HG03558 (cell line): ENCODE results near the gene CPEB3.
"Not testable (repeated sequence)": the region's sequence is repeated elsewhere in the genome, so short reads cannot be mapped to it uniquely, and the experiment has no call there.

Source experiments
- ATAC-seq: cut with Tn5 transposase; IDR thresholded peaks from one replicate; pipeline ENCODE4 v1.9.1; 2021; ENCODE audit warnings: moderate number of reproducible peaks; ENCODE audit not compliant: unreplicated experiment; ENCODE audit errors: extremely low read depth

The CPEB3 gene

DNA sequence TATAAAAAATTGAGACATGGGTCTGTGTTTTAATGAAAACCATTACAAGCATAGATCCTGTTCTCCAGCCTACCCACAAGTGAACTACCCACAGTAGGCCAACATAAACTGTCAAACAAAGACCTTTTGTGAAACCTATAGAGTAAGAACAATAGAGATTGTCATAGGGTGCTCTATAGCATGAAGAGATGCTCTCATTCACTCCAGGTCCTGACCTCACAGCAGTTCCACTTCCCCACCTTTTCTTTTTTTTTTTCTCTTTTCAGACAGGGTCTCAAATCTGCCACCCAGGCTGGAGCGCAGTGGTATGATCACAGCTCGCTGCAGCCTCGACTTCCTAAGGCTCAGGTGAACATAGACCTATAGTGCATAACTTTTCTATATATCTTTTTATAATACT, 72.3 kb downstream of the CPEB3 start:
- no peak for ATAC-seq

DNA sequence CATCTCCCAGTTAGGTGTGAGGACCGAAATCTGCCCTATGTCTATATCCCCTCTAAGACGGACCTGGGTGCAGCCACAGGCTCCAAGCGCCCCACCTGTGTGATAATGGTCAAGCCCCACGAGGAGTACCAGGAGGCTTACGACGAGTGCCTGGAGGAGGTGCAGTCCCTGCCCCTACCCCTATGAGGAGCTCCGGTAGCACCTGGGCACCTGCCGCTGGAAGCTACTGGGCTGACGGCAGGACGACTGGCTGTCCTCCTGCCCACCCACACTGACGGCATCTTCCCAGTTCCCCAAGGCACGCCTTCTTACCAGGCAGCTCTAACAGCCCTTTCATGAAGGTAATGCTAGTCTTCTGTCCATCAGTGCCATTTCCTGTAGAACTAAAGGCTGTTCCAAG, 74.3 kb downstream of the CPEB3 start:
- ATAC-seq = not testable (repeated sequence)

DNA sequence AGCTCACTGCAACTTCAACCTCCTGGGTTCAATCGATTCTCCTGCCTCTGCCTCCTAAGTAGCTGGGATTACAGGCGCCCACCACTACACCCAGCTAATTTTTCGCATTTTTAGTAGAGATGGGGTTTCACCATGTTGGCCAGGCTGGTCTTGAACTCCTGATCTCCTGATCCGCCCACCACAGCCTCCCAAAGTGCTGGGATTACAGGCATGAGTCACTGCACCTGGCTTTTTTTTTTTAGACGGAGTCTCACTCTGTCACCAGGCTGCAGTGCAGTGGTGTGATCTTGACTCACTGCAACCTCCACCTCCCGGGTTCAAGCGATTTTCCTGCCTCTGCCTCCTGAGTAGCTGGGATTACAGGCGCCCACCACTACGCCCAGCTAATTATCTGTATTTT, 75.7 kb downstream of the CPEB3 start:
- ATAC-seq = not testable (repeated sequence)

DNA sequence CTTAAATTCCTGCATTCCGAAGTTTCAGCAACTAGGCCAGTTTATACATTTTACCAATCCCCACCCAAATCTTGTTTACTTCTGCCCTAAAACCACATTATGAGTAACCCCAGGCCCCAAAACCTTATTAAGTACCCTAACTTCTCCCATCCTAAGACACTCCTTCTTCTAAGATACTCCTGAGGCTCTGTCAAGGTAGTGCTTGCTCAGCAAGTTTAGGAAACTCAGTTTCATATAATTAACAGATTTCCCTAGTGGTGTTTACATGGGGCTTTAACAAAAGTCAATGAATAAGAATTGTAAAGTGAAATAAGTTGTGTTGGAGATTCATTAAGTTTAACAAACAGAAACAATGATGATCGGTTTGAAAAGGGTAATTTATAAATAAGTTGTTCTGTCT, 77.8 kb downstream of the CPEB3 start:
- ATAC-seq = no peak

DNA sequence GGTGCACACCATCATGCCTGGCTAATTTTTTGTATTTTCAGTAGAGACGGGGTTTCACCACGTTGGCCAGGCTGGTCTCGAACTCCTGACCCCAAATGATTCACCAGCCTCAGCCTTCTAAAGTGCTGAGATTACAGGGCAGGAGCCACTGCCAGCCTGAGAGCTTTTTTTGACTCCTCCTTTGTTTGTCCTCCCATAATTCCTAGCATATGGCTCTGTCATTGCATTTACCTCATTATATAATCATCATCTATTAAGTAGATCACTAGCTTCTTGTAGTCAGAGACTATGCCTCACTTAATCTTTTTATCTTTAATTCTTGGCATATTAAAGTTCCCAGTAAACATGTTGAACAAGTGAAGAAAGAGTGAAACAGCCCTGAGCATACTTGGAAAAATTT, 82.1 kb downstream of the CPEB3 start:
- no peak for ATAC-seq

DNA sequence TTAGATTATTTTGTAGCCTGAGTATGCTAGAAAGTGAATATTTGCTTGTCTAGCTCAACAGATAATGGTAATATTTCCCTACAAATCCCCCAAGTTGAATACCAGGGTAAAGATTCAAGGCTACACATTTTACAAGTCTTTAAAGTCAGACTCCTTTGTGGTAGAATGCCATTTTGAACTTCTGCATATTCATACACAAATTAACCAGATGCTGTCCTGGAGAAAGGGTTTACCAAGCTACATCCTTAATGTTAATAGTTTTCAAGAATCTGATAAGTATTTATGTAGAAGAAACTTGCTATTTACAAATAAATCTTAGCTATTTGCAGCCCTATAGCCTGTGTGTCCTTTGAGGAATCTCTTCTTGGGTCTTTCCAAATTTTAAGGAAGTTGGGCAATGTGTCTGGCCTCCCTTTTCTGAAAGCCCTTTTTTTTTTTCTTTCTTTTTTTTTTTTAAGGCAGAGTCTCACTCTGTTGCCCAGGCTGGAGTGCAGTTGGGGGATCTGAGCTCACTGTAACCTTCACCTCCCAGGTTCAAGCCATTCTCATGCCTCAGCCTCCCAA, 82.6 kb downstream of the CPEB3 start:
- ATAC-seq = no peak

DNA sequence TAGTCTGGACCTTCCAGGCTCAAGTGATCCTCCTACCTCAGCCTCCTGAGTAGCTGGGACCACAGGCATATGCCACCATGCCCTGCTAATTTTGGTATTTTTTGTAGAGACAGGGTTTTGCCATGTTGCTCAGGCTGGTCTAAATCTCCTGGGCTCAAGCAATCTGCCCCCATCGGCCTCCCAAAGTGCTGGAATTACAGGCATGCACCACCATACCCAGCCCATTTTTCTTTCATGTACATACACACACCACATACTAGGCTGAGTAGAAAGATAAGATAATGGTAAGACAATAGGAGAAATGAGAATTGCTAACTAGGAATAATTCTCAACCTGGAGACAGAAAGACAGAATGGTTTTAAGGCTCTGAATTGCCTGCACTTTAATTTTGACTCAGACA, 83.8 kb downstream of the CPEB3 start:
- ATAC-seq = no peak

DNA sequence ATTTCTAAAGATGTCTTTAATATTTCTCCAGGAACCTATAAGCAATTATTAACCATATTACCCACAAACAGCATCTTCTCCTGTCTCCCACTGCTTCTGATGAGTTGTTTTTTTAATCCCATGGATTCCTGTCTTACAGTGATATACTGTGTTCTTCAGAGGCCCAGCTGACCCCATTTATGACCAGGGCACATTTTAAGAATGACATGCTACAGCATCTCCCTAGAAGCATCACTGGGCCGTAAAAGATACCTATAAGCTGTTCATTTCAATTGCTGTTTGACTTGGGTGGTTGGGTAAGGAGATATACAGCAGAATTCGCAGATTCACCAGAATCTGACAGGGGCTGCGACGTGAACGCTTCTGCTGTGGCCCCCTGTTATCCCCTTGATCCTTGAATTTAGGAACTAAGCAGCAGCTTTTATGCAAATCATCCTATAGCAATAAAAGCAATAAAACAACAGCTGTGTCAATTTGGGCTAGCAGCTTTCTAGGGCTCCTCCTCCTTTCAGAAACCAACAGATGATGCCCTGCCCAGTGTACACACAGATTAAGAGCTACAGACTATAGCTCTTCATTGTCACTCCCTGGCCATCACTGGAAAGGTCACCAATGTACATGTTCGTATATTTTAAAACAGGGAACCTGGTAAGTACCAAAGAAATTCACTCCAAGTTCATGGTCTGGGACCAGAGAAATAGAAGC, 86.8 kb downstream of the CPEB3 start:
- no peak for ATAC-seq

DNA sequence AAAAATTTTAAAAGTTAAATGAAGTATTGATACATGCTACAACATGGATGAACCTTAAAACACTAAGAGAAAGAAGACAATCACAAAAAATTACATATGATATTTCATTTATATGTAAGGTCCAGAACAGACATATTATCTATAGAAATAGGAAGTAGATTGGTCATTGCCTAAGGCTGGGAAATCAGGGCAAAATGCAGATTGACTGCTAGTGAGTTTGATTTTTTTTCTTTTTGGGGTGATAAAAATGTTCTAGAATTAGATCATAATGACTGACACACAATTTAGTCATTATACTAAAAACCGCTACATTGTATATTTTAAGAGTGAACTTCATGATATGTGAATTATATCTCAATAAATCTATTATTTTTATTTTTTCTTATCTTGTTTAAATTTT, 88.3 kb downstream of the CPEB3 start:
- ATAC-seq = no peak

DNA sequence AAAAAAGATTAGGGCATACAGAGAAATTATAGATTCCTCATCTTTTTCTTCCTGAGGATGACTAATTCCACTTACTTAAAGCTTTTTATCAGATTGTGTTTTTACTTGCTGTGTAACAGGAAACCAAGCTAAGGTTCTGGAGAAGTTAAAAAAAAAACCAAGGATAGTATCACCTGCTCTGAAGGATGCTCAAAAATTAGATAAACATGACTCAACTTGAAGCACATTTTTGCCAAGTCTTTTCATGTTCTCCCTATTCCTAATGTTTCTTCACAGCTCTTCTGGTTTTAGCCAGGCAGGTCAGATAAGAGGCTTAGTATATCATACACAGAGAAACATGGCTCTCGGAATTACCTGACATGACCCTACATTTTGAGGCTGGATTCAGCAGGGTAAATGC, 90.3 kb downstream of the CPEB3 start:
- no peak for ATAC-seq

DNA sequence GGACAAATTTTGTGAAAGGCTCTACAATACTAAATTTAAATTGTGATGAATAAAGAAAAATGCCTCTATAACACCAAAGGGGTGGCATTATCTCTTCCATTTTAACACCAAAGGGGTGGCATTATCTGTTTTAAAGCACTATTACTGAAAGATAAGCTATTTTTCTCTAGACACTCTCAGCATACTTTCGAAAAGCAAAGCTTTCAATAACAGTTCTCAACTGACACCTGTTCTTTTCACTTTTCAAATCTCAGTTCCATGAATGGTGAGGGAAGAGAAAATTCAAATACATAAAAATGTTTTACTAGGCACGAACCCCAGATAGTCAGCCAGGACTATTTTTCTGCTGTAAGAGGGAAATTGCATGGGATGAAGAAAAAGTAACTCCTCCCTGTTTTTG, 103.8 kb downstream of the CPEB3 start:
- no peak for ATAC-seq

DNA sequence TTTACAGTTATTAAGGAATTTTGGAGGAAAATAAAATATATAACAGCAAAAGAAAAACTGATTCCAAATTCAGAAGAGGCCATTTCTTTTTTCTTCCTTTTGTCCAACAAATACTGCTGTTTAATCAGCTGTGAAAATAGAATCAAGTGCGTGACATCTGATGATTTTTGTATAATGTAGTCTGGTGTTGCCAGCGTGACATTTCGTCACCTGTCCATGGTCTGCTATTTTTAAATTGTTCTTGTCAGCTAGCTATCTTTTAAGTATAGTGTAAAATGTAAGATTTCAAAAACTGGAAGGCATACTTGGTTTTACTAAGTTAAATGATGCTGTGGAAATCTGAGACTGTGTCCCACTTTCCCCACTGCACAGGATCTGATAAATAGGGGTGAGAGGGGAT, 105.9 kb downstream of the CPEB3 start:
- no peak for ATAC-seq

DNA sequence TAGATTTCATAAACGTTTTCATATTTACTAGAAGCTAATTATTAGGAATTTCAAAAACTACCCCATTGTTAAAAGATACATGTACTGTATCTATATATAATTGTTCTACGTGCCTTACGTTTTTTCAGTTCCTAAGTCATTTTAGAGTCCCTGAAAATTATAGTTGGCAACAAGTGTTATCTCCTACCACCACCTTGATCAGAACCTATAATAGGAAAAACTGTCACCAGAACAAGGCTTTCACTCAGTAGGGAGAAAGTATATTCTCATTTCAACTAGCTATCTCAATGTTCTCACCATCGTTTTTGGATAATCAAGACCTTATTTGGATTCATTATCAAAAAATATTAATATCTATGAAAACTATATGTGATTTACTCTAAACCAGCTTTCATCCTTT, 107.7 kb downstream of the CPEB3 start:
- ATAC-seq = no peak

DNA sequence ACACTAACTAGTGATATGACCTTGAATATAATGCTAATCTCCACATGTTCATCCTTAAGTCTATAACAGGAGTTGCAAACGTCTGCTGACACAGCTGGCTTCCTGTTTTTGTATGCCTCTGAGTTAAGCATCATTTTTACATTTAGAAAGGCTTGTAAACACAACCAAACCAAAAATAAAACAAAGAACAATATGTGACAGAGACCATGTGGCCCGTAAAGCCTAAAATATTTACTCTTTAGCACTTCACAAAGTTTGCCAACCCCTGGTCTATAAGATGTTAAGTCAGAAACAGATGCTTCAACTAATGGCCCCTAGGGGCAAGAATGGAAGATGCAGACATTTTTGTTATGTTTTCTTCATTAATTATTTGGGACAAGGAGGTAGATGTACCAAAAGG, 109.3 kb downstream of the CPEB3 start:
- no peak for ATAC-seq

DNA sequence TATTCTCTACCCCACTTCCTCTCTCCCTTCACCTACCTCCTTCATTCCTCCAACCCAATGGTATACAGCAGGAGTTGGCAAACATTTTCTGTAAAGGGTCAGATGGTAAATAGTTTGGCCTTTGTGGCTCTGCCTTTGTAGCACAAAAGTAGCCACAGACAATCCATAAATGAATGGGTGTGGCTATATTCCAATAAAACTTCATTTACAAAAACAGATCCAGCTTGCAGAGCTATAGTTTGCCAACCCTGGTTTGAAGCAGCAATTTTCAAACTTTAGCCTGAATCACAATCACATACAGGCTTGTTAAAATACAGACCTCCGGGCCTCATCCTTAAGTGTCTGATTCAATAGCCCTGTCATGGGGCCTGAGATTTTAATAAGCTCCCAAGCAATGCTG, 110.5 kb downstream of the CPEB3 start:
- ATAC-seq = no peak

DNA sequence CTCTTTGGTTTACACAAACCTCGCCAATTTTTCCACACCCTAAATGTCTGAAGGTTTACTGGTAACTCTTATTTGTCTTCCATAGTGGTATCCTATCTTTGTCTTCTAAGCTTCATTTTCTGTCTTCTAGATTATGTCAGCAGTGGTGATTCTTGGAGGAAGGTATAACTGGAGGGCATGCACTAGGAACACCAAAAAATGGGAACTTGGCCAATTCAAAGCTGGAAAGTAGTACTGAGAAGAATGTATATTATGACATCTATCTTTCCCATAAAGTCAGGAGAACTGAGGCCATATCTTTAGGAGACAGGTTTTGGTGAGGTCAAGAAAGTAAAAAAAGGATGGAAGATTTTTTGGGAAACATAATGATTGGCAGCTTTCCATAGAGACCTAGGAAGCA, 113.3 kb downstream of the CPEB3 start:
- ATAC-seq = no peak

DNA sequence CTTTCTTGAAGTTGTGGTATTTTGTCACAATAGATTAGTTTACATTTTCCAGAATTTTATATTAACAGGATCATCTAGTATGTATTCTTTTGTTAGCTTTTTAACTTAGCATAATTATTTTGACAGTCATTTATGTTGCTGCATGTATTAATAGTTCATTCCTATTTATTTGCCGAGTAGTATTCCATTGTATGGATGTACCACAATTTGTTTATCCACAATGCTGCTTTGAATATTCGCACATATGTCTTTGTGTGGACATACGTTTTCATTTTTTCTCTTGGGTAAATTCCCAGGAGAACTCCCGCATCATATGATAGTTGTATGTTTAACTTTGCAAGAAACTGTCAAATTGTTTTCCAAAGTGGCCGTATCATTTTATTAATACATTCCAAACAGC, 115.7 kb downstream of the CPEB3 start:
- ATAC-seq = no peak

DNA sequence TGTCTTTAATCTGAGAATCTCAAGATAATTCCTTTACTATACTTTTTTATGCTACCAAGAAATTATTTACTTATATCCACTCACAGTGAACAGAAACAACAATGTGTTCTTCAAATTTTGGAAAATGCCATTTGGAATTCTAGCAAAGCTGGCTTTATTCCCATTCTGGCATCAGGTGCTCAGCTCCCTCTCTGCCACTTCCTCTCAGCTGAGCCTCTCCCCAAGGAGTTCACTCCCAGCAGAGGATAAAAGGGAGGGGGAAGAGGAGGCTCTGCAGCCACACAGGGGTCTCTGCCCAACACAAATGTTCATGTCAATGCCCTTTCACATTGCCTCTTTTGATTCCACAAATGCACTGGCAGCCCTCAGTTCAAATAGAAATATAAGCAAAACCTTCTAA, 116.9 kb downstream of the CPEB3 start:
- ATAC-seq = no peak

DNA sequence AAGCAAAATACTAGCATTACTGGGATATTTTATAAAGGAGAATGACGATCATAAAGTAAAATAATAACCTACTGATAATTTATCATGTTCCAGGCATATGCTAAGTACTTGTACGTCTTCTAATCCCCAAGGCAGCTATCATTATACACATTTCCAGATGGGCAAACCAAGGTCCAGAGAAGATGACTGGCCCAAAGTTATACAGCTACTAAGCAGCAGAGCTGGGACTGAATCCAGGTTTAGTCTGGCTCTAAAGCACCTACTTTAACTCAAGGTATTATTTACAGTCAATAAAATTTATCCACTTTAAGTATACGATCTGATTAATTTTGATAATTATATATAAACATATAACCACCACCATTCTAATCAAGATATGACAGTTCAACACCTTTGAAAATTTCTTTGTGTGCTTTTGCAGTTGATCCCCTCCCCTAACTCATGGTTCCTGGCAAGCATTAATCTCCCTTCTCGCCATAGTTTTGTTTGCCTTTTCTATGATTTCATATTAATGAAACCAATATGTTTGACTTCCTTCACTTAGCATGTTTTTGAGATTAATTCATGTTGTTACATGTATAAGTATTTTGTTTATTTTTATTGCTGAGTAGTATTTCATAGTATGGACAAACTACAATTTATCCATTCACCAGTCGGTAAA, 126.7 kb downstream of the CPEB3 start:
- ATAC-seq = no peak

DNA sequence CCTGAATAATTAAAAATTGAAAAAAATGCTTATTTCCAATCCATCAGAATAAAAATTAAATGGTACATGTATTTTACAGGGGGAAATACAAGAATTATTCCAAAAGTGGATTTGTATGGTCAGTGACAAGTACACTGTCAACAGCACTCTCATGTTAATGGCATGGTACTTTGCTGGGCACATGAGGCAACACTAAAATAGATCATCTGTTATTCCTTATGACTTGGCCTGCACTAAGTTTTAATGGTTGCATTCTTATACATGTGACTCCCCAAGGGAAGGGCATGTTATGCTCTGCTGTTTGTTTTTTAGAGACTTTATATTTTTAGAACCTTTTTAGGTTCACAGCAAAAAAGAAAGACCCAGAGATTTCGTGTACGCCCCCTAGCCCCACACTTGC, 128.3 kb downstream of the CPEB3 start:
- no peak for ATAC-seq

DNA sequence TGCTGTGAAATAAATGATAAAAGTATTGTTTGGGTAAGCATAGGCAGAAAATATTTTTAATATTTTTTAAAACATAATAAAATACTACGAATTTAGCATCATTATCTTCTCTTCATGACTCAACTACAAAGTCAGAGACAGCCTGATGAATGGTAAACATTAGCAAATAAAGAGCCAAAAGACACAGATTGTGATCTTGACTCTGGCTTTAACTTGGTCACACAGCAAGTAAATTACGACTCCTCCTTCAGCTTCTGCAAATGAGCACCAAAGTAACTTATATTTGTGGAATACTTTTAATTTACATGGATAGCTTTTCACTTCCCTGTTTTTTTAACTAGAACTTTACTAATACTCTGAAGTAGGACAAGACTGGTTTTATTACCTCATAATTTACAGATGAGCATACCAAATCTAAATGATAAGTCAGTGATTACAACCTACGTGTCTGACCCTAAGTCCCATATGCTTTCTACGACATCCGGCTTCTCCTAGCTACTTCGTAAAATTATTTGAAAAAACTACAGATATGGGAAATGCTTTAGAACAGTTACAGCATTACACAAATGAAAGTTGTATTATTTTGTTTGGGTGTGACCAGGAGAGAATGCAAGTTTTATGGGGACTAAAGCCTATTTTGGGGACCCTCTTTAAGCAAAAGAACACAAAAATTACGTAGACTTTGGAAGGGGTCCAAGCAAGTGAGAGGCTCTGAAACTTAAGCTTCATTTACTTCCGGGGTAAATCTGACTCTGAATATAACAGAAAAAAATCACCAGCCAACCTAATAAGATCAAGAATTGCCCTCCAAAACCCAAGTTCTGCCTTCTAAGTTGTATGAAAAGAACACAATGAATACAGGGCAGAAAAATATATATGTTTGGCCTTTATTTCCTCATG, 133.8 kb downstream of the CPEB3 start:
- no peak for ATAC-seq
